Neuron (in vitro differentiated cells): ENCODE results near the gene AMDHD2.

Experiments
- H2AFZ ChIP-seq: one replicate; pipeline ENCODE4 v1.6.1; 2013; ENCODE audit warnings: low read depth, mild to moderate bottlenecking, inconsistent platforms, low read length, moderate library complexity
- H3K27me3 ChIP-seq: one replicate; pipeline ENCODE4 v1.6.1; 2013; ENCODE audit warnings: low read length; ENCODE audit not compliant: insufficient read depth
- H3K36me3 ChIP-seq: one replicate; pipeline ENCODE4 v1.6.1; 2013; ENCODE audit warnings: low read length; ENCODE audit not compliant: insufficient read depth
- H3K4me1 ChIP-seq: one replicate; pipeline ENCODE4 v1.6.1; 2013; ENCODE audit warnings: low read length; ENCODE audit not compliant: insufficient read depth
- H3K4me3 ChIP-seq: 2 replicates; pipeline ENCODE4 v1.5.1; 2013; ENCODE audit warnings: mild to moderate bottlenecking, low read length, moderate library complexity
- H3K9me3 ChIP-seq: one replicate; pipeline ENCODE4 v1.6.1; 2013; ENCODE audit warnings: low read length

Gene AMDHD2

GRCh38 chr16:2486645-2487516 lies 33.3 kb upstream of the AMDHD2 start:
- no peaks in the 10 kb centered on the region for H3K9me3 ChIP-seq
- H3K27me3 ChIP-seq, result no peaks in the 10 kb centered on the region
- no peaks in the 10 kb centered on the region for H3K4me1 ChIP-seq
- no peaks in the 10 kb centered on the region for H3K36me3 ChIP-seq
- no peak overlapping the region for H2AFZ ChIP-seq
- H3K4me3 ChIP-seq, result no peak overlapping the region

GRCh38 chr16:2487517-2487842 lies 32.7 kb upstream of the AMDHD2 start:
- no peaks in the 10 kb centered on the region for H3K4me1 ChIP-seq
- H3K27me3 ChIP-seq, result no peaks in the 10 kb centered on the region
- H3K36me3 ChIP-seq, result no peaks in the 10 kb centered on the region

GRCh38 chr16:2487903-2488531 lies 32.2 kb upstream of the AMDHD2 start:
- H3K9me3 ChIP-seq, result no peaks in the 10 kb centered on the region
- H3K4me3 ChIP-seq, result no peak overlapping the region
- no peak overlapping the region for H2AFZ ChIP-seq
- H3K4me1 ChIP-seq, result no peaks in the 10 kb centered on the region
- H3K27me3 ChIP-seq, result no peaks in the 10 kb centered on the region
- H3K36me3 ChIP-seq, result no peaks in the 10 kb centered on the region

More at GRCh38 chr16:2487517-2487842, 32.7 kb upstream of the AMDHD2 start:
- no peak overlapping the region for H2AFZ ChIP-seq
- H3K9me3 ChIP-seq, result no peaks in the 10 kb centered on the region
- H3K4me3 ChIP-seq, result no peak overlapping the region

GRCh38 chr16:2489581-2489980 lies 30.6 kb upstream of the AMDHD2 start:
- no peak overlapping the region for H3K4me3 ChIP-seq
- no peaks in the 10 kb centered on the region for H3K27me3 ChIP-seq
- H3K36me3 ChIP-seq, result no peaks in the 10 kb centered on the region
- H2AFZ ChIP-seq, result no peak overlapping the region
- no peaks in the 10 kb centered on the region for H3K9me3 ChIP-seq
- H3K4me1 ChIP-seq, result no peaks in the 10 kb centered on the region

GRCh38 chr16:2490190-2491105 lies 29.7 kb upstream of the AMDHD2 start:
- no peak overlapping the region for H2AFZ ChIP-seq
- H3K4me1 ChIP-seq, result no peaks in the 10 kb centered on the region
- no peaks in the 10 kb centered on the region for H3K9me3 ChIP-seq
- no peaks in the 10 kb centered on the region for H3K27me3 ChIP-seq
- no peak overlapping the region for H3K4me3 ChIP-seq
- H3K36me3 ChIP-seq, result no peaks in the 10 kb centered on the region

GRCh38 chr16:2492292-2492691 lies 27.9 kb upstream of the AMDHD2 start:
- H3K4me3 ChIP-seq, result no peak overlapping the region
- H2AFZ ChIP-seq, result no peak overlapping the region
- H3K9me3 ChIP-seq, result no peaks in the 10 kb centered on the region
- H3K4me1 ChIP-seq, result no peaks in the 10 kb centered on the region
- H3K36me3 ChIP-seq, result peaks cover 15% of the 10 kb centered on the region
- no peaks in the 10 kb centered on the region for H3K27me3 ChIP-seq

GRCh38 chr16:2493605-2494004 lies 26.6 kb upstream of the AMDHD2 start:
- Histone ChIP-seq H2AFZ (no peak overlapping the region), H3K9me3 (no peaks in the 10 kb centered on the region), H3K27me3 (no peaks in the 10 kb centered on the region), H3K4me3 (no peak overlapping the region), H3K4me1 (no peaks in the 10 kb centered on the region), H3K36me3 (peaks cover 22% of the 10 kb centered on the region)

- Histone ChIP-seq H3K27me3 (no peaks in the 10 kb centered on the region), H2AFZ (no peak overlapping the region), H3K4me1 (no peaks in the 10 kb centered on the region), H3K9me3 (no peaks in the 10 kb centered on the region), H3K36me3 (peaks cover 22% of the 10 kb centered on the region), H3K4me3 (no peak overlapping the region)
These were observed 25.6 kb upstream of the AMDHD2 start for GRCh38 chr16:2494616-2495015.

GRCh38 chr16:2495041-2495440 lies 25.1 kb upstream of the AMDHD2 start:
- Histone ChIP-seq H3K4me1 (no peaks in the 10 kb centered on the region), H3K4me3 (no peak overlapping the region), H3K36me3 (peaks cover 22% of the 10 kb centered on the region), H2AFZ (no peak overlapping the region), H3K27me3 (no peaks in the 10 kb centered on the region), H3K9me3 (no peaks in the 10 kb centered on the region)

GRCh38 chr16:2496223-2497115 lies 23.7 kb upstream of the AMDHD2 start:
- Histone ChIP-seq H3K27me3 (no peaks in the 10 kb centered on the region), H3K4me3 (no peak overlapping the region), H3K4me1 (peaks cover 5% of the 10 kb centered on the region), H2AFZ (no peak overlapping the region), H3K36me3 (peaks cover 22% of the 10 kb centered on the region), H3K9me3 (no peaks in the 10 kb centered on the region)

GRCh38 chr16:2497116-2497630 lies 23.0 kb upstream of the AMDHD2 start:
- no peak overlapping the region for H3K4me3 ChIP-seq
- H3K4me1 ChIP-seq, result peaks cover 12% of the 10 kb centered on the region
- H3K9me3 ChIP-seq, result no peaks in the 10 kb centered on the region
- no peak overlapping the region for H2AFZ ChIP-seq
- no peaks in the 10 kb centered on the region for H3K27me3 ChIP-seq
- H3K36me3 ChIP-seq, result peaks cover 22% of the 10 kb centered on the region
